ENCODE results near the gene FAM13A.

The FAM13A gene

DNA sequence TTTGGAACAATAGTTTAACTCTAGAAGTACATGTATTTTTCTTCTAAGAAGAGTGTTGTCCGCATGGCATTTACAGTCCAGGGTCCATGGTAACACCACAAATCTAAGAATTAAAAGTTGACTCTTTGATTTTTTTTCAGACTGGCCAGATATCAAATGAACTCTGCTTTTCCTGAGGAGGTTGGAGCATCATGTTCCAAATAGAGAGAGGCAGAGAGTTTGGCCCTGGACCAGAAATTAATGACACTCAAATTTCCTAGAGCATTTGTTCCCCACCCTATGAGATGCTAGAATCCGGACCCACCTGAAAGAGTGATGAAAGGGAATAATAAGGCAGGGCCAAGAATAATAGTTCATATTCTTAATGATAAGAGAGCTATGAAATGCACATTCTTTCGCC lies 312.4 kb downstream of the FAM13A start:
- peaks cover 18% of the 10 kb centered on the region for H3K36me3 ChIP-seq (ENCODE audit: control insufficient read depth, insufficient read depth, low read length)
- H3K9me3 ChIP-seq (ENCODE audit: control insufficient read depth, low read length), result no peaks in the 10 kb centered on the region
- H3K27me3 ChIP-seq (replicated peaks; ENCODE audit: control insufficient read depth, insufficient read depth, low read length, poor library complexity, severe bottlenecking), result no peaks in the 10 kb centered on the region
- DNase-seq, result no peak
- no peak overlapping the region for H3K27ac ChIP-seq (ENCODE audit: insufficient read depth, low read length, poor library complexity, severe bottlenecking)
- no peak overlapping the region for H3K4me3 ChIP-seq (ENCODE audit: insufficient read depth, low read depth, low read length, poor library complexity, severe bottlenecking)
- H3K4me1 ChIP-seq (ENCODE audit: control insufficient read depth, insufficient read depth, low read length, poor library complexity, severe bottlenecking), result no peaks in the 10 kb centered on the region

DNA sequence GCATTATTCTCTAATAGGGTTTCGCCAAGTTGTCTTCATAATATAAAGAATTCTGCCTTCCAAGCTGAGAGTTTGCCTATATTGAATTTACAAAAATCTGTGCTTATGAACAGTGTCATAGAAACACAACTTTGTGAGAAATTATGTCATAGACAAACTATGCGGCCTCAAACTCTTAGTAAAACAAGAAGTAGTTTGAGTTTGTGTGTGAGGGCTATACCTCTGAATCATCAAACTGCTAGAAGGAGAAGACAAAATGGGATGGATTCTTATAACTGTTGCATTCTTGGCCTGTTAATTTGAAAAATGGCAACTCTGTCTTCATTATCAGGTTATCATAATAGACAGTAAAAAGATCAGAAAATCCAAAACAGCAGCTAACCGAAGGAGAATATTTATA lies 313.3 kb downstream of the FAM13A start:
- Histone ChIP-seq H3K36me3 (ENCODE audit: control insufficient read depth, insufficient read depth, low read length) (peaks cover 17% of the 10 kb centered on the region), H3K4me1 (ENCODE audit: control insufficient read depth, insufficient read depth, low read length, poor library complexity, severe bottlenecking) (no peaks in the 10 kb centered on the region), H3K9me3 (ENCODE audit: control insufficient read depth, low read length) (no peaks in the 10 kb centered on the region), H3K27me3 (replicated peaks; ENCODE audit: control insufficient read depth, insufficient read depth, low read length, poor library complexity, severe bottlenecking) (no peaks in the 10 kb centered on the region), H3K27ac (ENCODE audit: insufficient read depth, low read length, poor library complexity, severe bottlenecking) (no peak overlapping the region), H3K4me3 (ENCODE audit: insufficient read depth, low read depth, low read length, poor library complexity, severe bottlenecking) (no peak overlapping the region)
- DNase-seq, result no peak

DNA sequence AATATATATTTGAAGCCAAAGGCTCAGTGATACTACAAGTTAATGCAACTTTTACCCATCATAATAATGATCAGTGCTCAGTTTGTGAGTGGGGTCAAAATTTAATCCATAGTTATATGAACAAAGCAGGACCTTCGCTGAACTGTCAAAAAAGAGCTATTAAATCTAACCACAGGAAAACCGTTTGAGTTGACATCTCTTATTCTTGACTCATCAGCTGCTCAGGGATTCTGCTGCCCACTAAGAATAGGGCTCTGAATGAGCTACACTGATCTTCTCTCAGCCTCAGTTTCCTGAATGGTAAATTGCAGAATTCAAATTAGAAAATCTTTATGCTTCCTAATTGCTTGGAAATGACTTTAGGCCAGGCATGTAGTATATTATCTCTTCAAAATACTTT lies 314.4 kb downstream of the FAM13A start:
- Histone ChIP-seq H3K36me3 (ENCODE audit: control insufficient read depth, insufficient read depth, low read length) (peaks cover 14% of the 10 kb centered on the region), H3K4me3 (ENCODE audit: insufficient read depth, low read depth, low read length, poor library complexity, severe bottlenecking) (no peak overlapping the region), H3K27me3 (replicated peaks; ENCODE audit: control insufficient read depth, insufficient read depth, low read length, poor library complexity, severe bottlenecking) (no peaks in the 10 kb centered on the region), H3K4me1 (ENCODE audit: control insufficient read depth, insufficient read depth, low read length, poor library complexity, severe bottlenecking) (no peaks in the 10 kb centered on the region), H3K9me3 (ENCODE audit: control insufficient read depth, low read length) (no peaks in the 10 kb centered on the region), H3K27ac (ENCODE audit: insufficient read depth, low read length, poor library complexity, severe bottlenecking) (no peak overlapping the region)
- no peak for DNase-seq

DNA sequence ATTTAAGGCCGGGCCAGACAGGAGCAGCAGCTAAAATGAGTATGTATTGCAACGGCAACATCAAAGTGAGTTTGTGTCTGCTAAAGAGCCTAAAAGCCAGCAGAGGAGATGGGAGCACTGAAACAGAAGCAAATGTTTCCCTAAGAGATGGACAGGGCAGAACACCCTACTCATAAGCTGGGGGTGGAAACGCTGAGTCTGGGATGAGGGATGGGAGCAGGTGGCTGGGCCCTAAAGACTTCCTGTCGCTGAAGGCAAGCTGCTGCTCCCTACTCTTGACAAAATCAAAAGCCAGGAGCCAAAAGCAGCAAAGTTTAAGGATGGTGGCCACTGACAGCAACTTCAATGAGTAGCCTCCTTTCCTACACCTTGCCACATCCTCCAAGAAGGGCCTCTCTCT lies 318.8 kb downstream of the FAM13A start:
- no peaks in the 10 kb centered on the region for H3K4me1 ChIP-seq (ENCODE audit: control insufficient read depth, insufficient read depth, low read length, poor library complexity, severe bottlenecking)
- no peaks in the 10 kb centered on the region for H3K9me3 ChIP-seq (ENCODE audit: control insufficient read depth, low read length)
- no peak overlapping the region for H3K4me3 ChIP-seq (ENCODE audit: insufficient read depth, low read depth, low read length, poor library complexity, severe bottlenecking)
- peak overlapping the region; percentile 23 for H3K27ac ChIP-seq (ENCODE audit: insufficient read depth, low read length, poor library complexity, severe bottlenecking)
- DNase-seq, result no peak
- H3K36me3 ChIP-seq (ENCODE audit: control insufficient read depth, insufficient read depth, low read length), result peaks cover 10% of the 10 kb centered on the region
- H3K27me3 ChIP-seq (replicated peaks; ENCODE audit: control insufficient read depth, insufficient read depth, low read length, poor library complexity, severe bottlenecking), result no peaks in the 10 kb centered on the region

DNA sequence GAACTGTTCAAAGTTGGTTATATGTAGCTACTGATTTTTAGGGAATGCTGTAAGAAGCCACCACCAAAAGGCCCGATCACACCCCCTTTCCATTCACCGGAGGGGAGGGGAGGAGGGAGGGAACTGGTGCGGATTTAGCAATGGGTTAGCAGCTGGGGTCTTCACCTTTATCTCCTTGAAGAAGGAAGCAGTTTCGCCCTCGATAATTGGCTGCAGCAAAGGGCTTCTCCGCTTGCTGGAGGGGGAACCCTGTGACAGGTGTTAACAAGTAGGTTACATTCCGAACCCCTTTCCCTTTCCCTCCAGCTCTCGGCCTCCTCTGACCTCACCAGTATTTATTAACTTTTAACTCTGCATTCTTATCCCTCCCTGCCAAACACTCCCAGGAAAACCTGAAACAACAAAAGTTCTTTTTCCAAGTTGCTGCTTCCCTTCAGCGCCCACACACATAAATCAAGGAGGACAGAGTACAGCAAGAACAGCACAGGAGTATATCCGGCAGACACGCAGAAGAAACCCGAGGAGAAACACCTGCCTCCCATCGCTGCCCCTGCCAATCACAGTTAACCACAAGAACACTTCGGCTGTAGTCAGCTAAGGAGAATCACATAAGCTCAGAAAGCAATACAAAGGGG lies 319.6 kb downstream of the FAM13A start:
- Histone ChIP-seq H3K9me3 (ENCODE audit: control insufficient read depth, low read length) (no peaks in the 10 kb centered on the region), H3K4me3 (ENCODE audit: insufficient read depth, low read depth, low read length, poor library complexity, severe bottlenecking) (no peak overlapping the region), H3K36me3 (ENCODE audit: control insufficient read depth, insufficient read depth, low read length) (peaks cover 10% of the 10 kb centered on the region), H3K27me3 (replicated peaks; ENCODE audit: control insufficient read depth, insufficient read depth, low read length, poor library complexity, severe bottlenecking) (no peaks in the 10 kb centered on the region), H3K27ac (ENCODE audit: insufficient read depth, low read length, poor library complexity, severe bottlenecking) (no peak overlapping the region), H3K4me1 (ENCODE audit: control insufficient read depth, insufficient read depth, low read length, poor library complexity, severe bottlenecking) (no peaks in the 10 kb centered on the region)
- no peak for DNase-seq

DNA sequence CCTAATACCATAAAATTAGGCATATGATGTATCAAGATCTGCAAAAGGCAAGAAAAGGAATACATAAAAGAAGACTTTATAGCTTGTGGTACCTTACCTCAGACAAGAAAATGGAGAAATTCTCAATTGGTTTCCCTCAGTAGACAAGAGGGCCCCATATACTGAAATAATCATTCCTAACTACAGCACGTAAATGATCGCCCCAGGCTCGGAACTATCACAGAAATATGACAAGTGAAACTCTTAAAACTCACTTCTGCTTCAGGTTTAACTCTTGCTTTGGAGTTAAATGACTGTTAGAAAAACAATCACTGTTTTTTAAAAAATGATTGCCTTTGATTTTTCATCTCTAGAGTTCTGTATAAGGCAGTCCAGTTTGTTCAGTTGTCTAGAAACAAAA lies 320.7 kb downstream of the FAM13A start:
- Histone ChIP-seq H3K9me3 (ENCODE audit: control insufficient read depth, low read length) (no peaks in the 10 kb centered on the region), H3K4me3 (ENCODE audit: insufficient read depth, low read depth, low read length, poor library complexity, severe bottlenecking) (no peak overlapping the region), H3K27me3 (replicated peaks; ENCODE audit: control insufficient read depth, insufficient read depth, low read length, poor library complexity, severe bottlenecking) (no peaks in the 10 kb centered on the region), H3K4me1 (ENCODE audit: control insufficient read depth, insufficient read depth, low read length, poor library complexity, severe bottlenecking) (no peaks in the 10 kb centered on the region), H3K36me3 (ENCODE audit: control insufficient read depth, insufficient read depth, low read length) (peaks cover 14% of the 10 kb centered on the region), H3K27ac (ENCODE audit: insufficient read depth, low read length, poor library complexity, severe bottlenecking) (no peak overlapping the region)
- no peak for DNase-seq

DNA sequence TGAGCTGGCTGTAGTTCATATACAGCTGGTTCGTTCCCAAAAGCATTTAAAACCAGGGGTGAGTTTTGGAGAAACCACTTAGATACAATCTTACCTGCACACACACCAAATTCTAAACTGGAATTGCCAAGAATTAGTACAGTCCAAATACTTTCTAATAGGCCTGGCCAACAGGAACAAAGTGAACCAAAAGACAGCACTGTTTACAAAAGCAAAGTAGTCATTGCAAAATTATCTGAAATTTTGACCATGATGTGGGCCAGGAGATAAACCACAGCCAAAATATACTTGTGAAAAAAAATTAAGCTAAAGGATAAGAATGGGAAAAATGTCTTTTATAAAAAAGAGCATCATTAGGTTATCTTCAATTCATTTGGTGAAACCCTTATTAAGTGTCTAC lies 321.4 kb downstream of the FAM13A start:
- no peak for DNase-seq
- no peaks in the 10 kb centered on the region for H3K9me3 ChIP-seq (ENCODE audit: control insufficient read depth, low read length)
- H3K36me3 ChIP-seq (ENCODE audit: control insufficient read depth, insufficient read depth, low read length), result peaks cover 14% of the 10 kb centered on the region
- no peaks in the 10 kb centered on the region for H3K27me3 ChIP-seq (replicated peaks; ENCODE audit: control insufficient read depth, insufficient read depth, low read length, poor library complexity, severe bottlenecking)
- no peaks in the 10 kb centered on the region for H3K4me1 ChIP-seq (ENCODE audit: control insufficient read depth, insufficient read depth, low read length, poor library complexity, severe bottlenecking)
- H3K4me3 ChIP-seq (ENCODE audit: insufficient read depth, low read depth, low read length, poor library complexity, severe bottlenecking), result no peak overlapping the region
- no peak overlapping the region for H3K27ac ChIP-seq (ENCODE audit: insufficient read depth, low read length, poor library complexity, severe bottlenecking)

DNA sequence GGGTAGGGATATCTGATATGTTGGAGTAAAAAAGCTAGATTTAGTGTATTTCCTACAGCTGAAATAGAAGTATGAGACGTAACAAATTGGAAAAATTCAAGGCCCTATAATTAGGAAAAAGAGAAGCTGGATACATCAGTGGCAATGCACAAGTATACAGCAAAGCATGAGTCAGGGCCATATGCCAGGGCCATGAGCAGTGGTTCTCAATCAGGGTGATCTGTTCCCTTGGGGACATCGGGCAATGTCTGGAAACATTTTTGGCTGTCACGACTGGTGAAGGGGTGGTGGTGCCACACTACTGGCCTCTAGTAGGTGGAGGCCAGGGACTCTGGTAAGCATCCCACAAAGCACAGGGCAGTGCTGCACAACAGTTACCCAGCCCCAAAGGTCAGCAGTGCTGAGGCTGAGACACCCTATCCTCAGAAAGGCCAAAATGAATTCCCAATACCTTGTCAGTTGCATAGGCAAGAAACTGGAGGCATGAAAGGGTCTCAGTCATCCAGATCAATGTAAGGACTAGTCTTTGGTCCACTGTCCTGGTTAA lies 322.5 kb downstream of the FAM13A start:
- DNase-seq, result no peak
- no peak overlapping the region for H3K4me3 ChIP-seq (ENCODE audit: insufficient read depth, low read depth, low read length, poor library complexity, severe bottlenecking)
- H3K27me3 ChIP-seq (replicated peaks; ENCODE audit: control insufficient read depth, insufficient read depth, low read length, poor library complexity, severe bottlenecking), result no peaks in the 10 kb centered on the region
- H3K27ac ChIP-seq (ENCODE audit: insufficient read depth, low read length, poor library complexity, severe bottlenecking), result no peak overlapping the region
- no peaks in the 10 kb centered on the region for H3K4me1 ChIP-seq (ENCODE audit: control insufficient read depth, insufficient read depth, low read length, poor library complexity, severe bottlenecking)
- peaks cover 17% of the 10 kb centered on the region for H3K36me3 ChIP-seq (ENCODE audit: control insufficient read depth, insufficient read depth, low read length)
- no peaks in the 10 kb centered on the region for H3K9me3 ChIP-seq (ENCODE audit: control insufficient read depth, low read length)

DNA sequence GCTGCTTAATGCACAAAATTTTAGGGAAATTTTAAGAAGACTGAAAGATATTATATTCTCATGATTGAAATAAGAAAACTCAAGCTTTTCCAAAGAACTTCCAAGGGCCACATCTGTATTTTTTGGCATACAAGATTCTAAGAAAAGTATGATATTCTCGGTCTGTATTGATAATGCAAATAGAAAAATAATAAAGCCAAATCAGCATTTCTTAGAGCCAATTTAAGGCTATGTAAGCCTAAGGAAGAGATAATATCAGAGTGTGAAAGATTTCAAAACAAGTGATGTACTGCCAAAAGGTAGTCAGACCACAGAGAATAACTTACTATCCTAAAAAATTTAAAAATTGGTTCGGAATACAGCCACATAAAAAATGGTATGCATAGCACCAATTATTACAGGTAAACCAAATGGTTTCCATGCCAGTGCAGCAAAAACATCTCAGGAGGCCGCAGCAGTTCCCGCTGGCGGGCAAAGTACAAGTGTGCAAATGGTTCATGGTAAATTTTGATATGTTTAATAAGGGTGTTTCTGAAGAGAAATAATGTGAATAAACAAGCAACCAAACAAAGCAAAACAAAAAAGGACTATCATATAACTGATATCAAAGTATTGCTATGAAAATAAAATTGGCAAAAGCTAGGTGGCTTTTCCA lies 324.1 kb downstream of the FAM13A start:
- H3K27me3 ChIP-seq (replicated peaks; ENCODE audit: control insufficient read depth, insufficient read depth, low read length, poor library complexity, severe bottlenecking), result no peaks in the 10 kb centered on the region
- H3K27ac ChIP-seq (ENCODE audit: insufficient read depth, low read length, poor library complexity, severe bottlenecking), result no peak overlapping the region
- H3K4me3 ChIP-seq (ENCODE audit: insufficient read depth, low read depth, low read length, poor library complexity, severe bottlenecking), result no peak overlapping the region
- no peak for DNase-seq
- H3K4me1 ChIP-seq (ENCODE audit: control insufficient read depth, insufficient read depth, low read length, poor library complexity, severe bottlenecking), result no peaks in the 10 kb centered on the region
- H3K36me3 ChIP-seq (ENCODE audit: control insufficient read depth, insufficient read depth, low read length), result peaks cover 20% of the 10 kb centered on the region
- H3K9me3 ChIP-seq (ENCODE audit: control insufficient read depth, low read length), result no peaks in the 10 kb centered on the region

DNA sequence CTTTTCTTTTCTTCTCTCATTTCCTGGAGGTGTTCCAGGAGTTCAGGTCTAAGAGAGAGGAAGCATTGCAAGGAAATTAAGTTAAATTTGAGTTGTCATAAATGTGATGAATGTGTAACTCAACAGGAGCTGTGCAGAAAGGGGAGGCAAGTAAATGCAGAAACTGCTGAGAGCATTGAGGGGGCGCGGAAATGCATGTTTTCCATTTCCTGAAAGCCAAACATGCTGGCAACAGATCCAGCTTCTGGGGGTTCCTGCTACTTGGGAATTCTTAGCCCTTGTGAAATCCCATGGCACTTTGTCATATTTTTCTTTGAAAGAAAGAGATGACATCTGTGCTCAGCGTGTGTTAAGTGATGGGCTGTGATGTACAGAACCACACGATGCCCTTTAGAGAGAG lies 325.6 kb downstream of the FAM13A start:
- no peak for DNase-seq
- H3K9me3 ChIP-seq (ENCODE audit: control insufficient read depth, low read length), result no peaks in the 10 kb centered on the region
- peaks cover 26% of the 10 kb centered on the region for H3K36me3 ChIP-seq (ENCODE audit: control insufficient read depth, insufficient read depth, low read length)
- no peak overlapping the region for H3K4me3 ChIP-seq (ENCODE audit: insufficient read depth, low read depth, low read length, poor library complexity, severe bottlenecking)
- no peaks in the 10 kb centered on the region for H3K27me3 ChIP-seq (replicated peaks; ENCODE audit: control insufficient read depth, insufficient read depth, low read length, poor library complexity, severe bottlenecking)
- H3K4me1 ChIP-seq (ENCODE audit: control insufficient read depth, insufficient read depth, low read length, poor library complexity, severe bottlenecking), result no peaks in the 10 kb centered on the region
- H3K27ac ChIP-seq (ENCODE audit: insufficient read depth, low read length, poor library complexity, severe bottlenecking), result no peak overlapping the region
